ENCODE results near the gene FBXO24. TPM values are rescaled to one million over a fixed set of nuclear protein-coding genes. Genes with fewer than 3 reads are reported as not detected.

FBXO24 gene
- total and polyA plus RNA-seq, 9 of the 15 experiments (the other 6 are each of a cell fraction or from before 2014, with no cell fraction given), result 0.17 to 0.95 (median 0.50) TPM

- TF ChIP-seq GTF2A2 (tag; IDR thresholded peaks at IDR 0.05) (no peak), NUFIP1 (IDR thresholded peaks at IDR 0.05; ENCODE audit: partially characterized antibody) (no peak), ZBTB17 (CRISPR knock-in tag; IDR thresholded peaks at IDR 0.05) (no peak), THAP12 (CRISPR knock-in tag; IDR thresholded peaks at IDR 0.05) (peak; percentile 42; the same call in 1 of the 2 replicates), SMC3 (conservative IDR thresholded peaks at IDR 0.05; ENCODE audit: insufficient read depth, low read depth, low read length) (no peak), CBFA2T3 (IDR thresholded peaks at IDR 0.05) (0 out of 2 replicates have a peak, but pooled peaks have one; percentile 16), SETDB1 (IDR thresholded peaks at IDR 0.05; ENCODE audit: low read length) (no peak), MAX (CRISPR knock-in tag; IDR thresholded peaks at IDR 0.05) (peak; percentile 34; the same call in 1 of the 2 replicates), CHD4 (IDR thresholded peaks at IDR 0.05; ENCODE audit: insufficient read depth, insufficient replicate concordance, low read depth, low read length, poor library complexity, severe bottlenecking) (no peak), BHLHE40 (IDR thresholded peaks at IDR 0.05; ENCODE audit: low read length) (no peak), ZNF121 (CRISPR knock-in tag; conservative IDR thresholded peaks at IDR 0.05) (no peak), KAT7 (CRISPR knock-in tag; IDR thresholded peaks at IDR 0.05; ENCODE audit: borderline replicate concordance) (no peak), ZNF699 (CRISPR knock-in tag; IDR thresholded peaks at IDR 0.05; ENCODE audit: insufficient replicate concordance) (no peak)
- TF ChIP-seq, protein P1, sequence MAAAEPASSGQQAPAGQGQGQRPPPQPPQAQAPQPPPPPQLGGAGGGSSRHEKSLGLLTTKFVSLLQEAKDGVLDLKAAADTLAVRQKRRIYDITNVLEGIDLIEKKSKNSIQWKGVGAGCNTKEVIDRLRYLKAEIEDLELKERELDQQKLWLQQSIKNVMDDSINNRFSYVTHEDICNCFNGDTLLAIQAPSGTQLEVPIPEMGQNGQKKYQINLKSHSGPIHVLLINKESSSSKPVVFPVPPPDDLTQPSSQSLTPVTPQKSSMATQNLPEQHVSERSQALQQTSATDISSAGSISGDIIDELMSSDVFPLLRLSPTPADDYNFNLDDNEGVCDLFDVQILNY (CRISPR knock-in tag; IDR thresholded peaks at IDR 0.05), result no peak
Observed at GRCh38 chr7:100584683-100585510, 1.2 kb upstream of the FBXO24 start (continued).
